Epithelial cell of umbilical artery (primary cell): ENCODE data around the gene CLEC4C. TPM values are rescaled to one million over a fixed set of nuclear protein-coding genes. Genes with fewer than 3 reads are reported as not detected.

ENCODE experiments used
- total RNA-seq: library from RNA; depleted of rRNA; stranded (reverse); fragments of >200 nt; gene quantifications from 2 replicates; pipeline ENCODE4 v1.2.3, GENCODE V29; 2014

Gene CLEC4C, protein sequence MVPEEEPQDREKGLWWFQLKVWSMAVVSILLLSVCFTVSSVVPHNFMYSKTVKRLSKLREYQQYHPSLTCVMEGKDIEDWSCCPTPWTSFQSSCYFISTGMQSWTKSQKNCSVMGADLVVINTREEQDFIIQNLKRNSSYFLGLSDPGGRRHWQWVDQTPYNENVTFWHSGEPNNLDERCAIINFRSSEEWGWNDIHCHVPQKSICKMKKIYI
- not detected in 2 replicates for total RNA-seq

DNA sequence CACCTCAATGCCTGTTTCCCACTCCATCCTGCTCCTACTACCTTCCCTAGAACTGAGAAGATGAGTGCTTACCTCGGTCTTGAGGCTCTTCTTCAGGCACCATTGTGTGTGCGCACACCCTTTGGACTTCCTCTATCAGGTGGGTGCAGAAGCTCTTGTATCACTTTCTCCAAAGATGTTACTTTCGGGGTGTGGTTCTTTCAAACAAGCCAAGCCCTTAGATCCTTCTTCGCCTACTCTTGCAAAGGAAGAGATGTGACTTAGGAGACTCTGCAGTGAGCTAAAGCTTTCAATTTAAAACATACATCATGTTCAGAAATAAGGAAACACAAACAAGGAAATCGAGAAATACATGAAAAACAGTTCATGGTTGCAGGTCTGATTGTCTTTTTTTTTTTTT is at the start of gene CLEC4C:
TSS of gene CLEC4C (minus strand) at position 130 of the 400 bp plus-strand sequence. CDS start at position 103, 27 bp downstream.

GRCh38 chr12:7788884-7789528 is 41.8 kb upstream of the CLEC4C start, which contains the start of gene NANOG:
Gene NANOG, plus strand, starts transcription at chr12:7789402. Its CDS starts 213 bp downstream, at chr12:7789615.

GRCh38 chr12:7711133-7711532 is 36.0 kb downstream of the CLEC4C start, which contains the start of gene DPPA3:
Gene DPPA3, plus strand, starts transcription at chr12:7711433. Its CDS starts 138 bp downstream, at chr12:7711571.

DNA sequence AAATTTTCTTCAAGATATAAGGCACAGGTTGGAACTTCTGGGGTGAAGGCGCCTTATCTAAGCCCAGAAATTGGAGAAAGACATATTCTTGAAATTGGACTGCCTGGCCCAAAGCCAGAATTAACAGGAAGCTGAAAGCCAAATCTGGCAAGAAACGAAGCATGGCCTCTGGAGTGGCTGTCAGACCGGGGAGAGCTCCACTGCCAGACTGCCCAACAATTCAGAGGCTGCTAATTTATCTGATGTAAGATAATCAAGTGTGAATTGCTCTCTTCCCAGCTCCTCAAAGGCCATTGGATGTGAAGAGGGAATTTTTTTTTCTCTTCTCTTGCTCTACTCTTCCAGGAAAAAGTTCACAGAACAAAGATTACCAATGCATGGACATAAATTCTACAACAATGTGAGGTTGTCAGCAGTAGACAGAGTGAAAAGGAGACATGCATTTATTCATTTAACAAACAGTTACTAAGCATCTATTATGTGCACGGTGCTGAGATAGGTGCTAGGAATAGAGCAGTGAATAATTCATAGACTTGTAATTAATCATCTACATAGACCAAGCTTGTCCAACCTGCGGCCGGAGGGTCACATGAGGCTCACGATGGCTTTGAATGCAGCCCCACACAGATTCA is 51.5 kb downstream of the CLEC4C start, which contains the start of gene GDF3:
TSS of gene GDF3 (minus strand) at position 210 of the 632 bp plus-strand sequence. CDS start at position 163, 47 bp downstream.

Other genes with a start within 250 kb of the CLEC4C start
- not detected in 2 replicates for gene CD163, start 243.6 kb downstream of the CLEC4C start, total RNA-seq
- gene APOBEC1, start 81.5 kb downstream of the CLEC4C start, total RNA-seq = not detected in 2 replicates
- 0.15 TPM in 1 of 2 replicates, not detected in the other for gene GDF3, start 51.6 kb downstream of the CLEC4C start, total RNA-seq
- gene DPPA3, start 35.9 kb downstream of the CLEC4C start, total RNA-seq = not detected in 2 replicates
- gene NANOGNB, start 17.8 kb upstream of the CLEC4C start, total RNA-seq = not detected in 2 replicates
- not detected in 2 replicates for gene NANOG, start 42.0 kb upstream of the CLEC4C start, total RNA-seq
- not detected in 2 replicates for gene SLC2A14, start 125.5 kb upstream of the CLEC4C start, total RNA-seq
- gene SLC2A3, start 188.8 kb upstream of the CLEC4C start, total RNA-seq = 36.1 and 45.3 TPM in 2 replicates